Measurements from ENCODE around the gene GPRC5A.

Gene GPRC5A

DNA sequence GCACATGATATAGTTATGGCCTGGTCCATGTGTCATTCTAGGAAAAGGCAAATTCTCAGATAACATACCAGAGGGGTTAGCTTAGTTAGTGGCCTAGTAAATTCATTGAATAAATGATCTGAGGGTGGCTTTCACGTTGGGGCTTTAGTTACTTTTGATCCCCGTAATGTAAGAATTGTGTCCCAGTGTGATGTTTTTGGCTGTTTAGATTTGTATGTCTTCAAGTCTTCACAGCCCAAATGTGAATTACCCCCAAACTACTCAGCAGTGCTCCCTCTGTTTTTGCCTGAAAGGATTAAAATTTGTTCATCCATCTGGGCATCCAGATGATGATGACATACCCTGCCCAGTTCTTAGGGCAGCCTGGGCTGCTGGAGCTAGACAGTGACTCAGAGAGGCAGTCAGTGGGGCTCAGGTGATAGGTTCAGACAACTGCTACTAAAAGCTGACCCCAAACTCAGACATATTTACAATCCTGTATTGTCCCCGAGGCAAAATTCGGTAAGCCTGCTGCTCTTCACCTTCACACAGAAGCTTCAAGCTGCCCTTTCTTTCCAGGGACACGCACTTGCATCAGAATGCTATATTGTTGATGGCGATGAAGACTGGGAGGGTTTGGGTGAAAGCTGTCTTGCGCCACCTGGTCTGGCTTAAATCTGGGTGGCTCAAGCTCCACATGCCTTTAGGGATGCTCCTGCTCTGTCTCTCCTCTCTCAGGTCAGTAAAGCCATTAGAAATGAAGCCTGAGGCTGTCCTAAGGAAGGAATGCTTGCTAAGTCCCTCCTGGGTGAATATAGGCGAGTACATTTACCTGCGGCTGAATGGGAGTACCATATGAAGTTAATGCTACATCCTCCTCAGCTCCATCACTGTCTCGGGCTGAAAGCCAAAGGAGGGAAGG is 50.3 kb downstream of the GPRC5A start:
- no peak for DNase-seq
- TF ChIP-seq, protein P1, sequence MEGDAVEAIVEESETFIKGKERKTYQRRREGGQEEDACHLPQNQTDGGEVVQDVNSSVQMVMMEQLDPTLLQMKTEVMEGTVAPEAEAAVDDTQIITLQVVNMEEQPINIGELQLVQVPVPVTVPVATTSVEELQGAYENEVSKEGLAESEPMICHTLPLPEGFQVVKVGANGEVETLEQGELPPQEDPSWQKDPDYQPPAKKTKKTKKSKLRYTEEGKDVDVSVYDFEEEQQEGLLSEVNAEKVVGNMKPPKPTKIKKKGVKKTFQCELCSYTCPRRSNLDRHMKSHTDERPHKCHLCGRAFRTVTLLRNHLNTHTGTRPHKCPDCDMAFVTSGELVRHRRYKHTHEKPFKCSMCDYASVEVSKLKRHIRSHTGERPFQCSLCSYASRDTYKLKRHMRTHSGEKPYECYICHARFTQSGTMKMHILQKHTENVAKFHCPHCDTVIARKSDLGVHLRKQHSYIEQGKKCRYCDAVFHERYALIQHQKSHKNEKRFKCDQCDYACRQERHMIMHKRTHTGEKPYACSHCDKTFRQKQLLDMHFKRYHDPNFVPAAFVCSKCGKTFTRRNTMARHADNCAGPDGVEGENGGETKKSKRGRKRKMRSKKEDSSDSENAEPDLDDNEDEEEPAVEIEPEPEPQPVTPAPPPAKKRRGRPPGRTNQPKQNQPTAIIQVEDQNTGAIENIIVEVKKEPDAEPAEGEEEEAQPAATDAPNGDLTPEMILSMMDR (IDR thresholded peaks at IDR 0.05; ENCODE audit: low read depth, low read length, missing control alignments): no peak
- Histone ChIP-seq H3K27me3 (replicated peaks) (no peaks in the 10 kb centered on the region), H3K4me3 (ENCODE audit: low read depth, low read length) (no peak overlapping the region), H3K36me3 (replicated peaks) (no peaks in the 10 kb centered on the region), H3K27ac (no peak overlapping the region)
- in situ Hi-C loops (cut with HindIII; ENCODE audit: low pct_ligation_motif_present, low sequenced_read_pairs): no loop called here

DNA sequence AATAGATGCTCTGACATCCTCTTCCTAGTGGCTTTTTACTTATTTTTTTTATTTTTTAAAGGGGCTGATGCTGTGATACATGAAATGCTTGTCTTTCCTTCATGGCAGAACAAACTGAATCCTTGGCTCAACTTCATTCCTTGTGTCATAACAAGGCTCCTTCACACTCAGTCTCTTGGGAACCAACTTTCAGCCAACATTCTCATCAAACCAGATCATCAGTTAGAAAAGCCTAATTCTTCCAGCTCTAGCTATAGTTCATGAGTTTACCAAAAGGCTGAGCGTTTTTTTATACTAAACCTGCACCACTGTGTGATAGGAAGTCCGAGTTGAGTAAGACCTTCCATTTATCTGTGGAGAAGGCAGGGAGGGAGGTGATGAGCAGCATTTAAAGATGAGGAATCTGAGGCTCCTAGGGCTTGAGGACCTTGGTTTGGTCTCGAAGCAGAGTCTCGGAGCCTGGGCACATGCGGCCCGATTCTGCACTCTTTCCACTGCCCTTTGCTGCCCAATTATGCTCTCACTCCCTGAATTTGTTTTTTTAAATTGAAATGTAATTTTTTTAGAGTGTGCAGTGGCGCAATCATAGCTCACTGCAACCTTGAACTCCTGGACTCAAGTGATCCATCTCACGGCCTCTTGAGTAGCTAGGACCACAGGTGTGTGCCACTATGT is 52.4 kb downstream of the GPRC5A start:
- TF ChIP-seq, protein P1 (IDR thresholded peaks at IDR 0.05; ENCODE audit: low read depth, low read length, missing control alignments): no peak
- Histone ChIP-seq H3K4me3 (ENCODE audit: low read depth, low read length) (no peak overlapping the region), H3K36me3 (replicated peaks) (no peaks in the 10 kb centered on the region), H3K27me3 (replicated peaks) (no peaks in the 10 kb centered on the region), H3K27ac (no peak overlapping the region)
- no peak for DNase-seq
- in situ Hi-C loops (cut with HindIII; ENCODE audit: low pct_ligation_motif_present, low sequenced_read_pairs): no loop called here

DNA sequence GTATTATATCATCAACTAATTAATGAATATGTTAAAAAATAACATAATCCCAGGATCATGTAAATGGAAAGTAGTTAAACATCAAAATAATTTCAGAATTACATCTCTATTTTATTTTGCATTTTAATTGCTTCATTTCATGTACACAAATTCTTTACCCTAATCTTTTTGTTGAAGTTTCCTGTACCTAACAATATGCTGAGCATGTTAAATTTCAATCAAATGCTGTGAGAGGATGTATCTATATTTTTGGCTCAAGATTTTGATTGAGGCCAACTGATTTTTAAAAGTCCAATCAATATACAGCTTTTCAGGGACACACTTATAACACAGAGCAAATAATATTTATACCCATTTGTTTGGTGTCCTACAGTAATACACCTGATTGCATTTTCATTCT is 54.2 kb downstream of the GPRC5A start:
- TF ChIP-seq, protein P1 (IDR thresholded peaks at IDR 0.05; ENCODE audit: low read depth, low read length, missing control alignments): no peak
- Histone ChIP-seq H3K36me3 (replicated peaks) (no peaks in the 10 kb centered on the region), H3K27ac (no peak overlapping the region), H3K4me3 (ENCODE audit: low read depth, low read length) (no peak overlapping the region), H3K27me3 (replicated peaks) (no peaks in the 10 kb centered on the region)
- DNase-seq: no peak
- in situ Hi-C loops (cut with HindIII; ENCODE audit: low pct_ligation_motif_present, low sequenced_read_pairs): no loop called here

DNA sequence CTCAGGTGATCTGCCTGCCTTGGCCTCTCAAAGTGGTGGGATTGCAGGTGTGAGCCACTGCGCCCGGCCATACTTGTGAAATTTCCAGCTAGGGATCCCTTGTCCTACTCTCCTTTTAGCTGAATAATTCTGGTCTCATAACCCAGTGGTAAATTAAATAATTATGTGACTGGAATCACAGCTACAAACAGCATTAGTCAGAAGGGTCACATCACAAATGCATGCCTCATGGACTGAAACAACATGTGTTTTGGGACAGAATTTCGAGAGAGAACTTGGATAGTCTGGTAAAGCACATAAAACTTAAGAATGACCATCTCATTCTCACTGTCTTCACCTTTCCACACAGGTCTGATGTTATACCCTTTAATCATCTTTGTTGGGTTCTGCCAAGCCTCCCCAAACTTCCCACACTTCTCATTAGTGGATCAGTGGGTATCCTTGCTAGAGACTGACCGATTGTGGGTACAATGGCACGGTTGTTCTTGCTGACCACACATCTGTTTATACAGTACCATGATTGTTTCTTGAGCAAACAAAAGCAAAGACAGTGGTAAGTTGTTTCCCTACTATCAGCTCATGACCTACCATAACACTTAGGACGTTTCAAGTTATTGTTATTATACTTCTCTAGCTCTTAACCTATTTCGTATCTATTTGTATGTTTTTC is 55.5 kb downstream of the GPRC5A start:
- no peak overlapping the region for H3K27ac ChIP-seq
- H3K36me3 ChIP-seq (replicated peaks): no peaks in the 10 kb centered on the region
- H3K4me3 ChIP-seq (ENCODE audit: low read depth, low read length): no peak overlapping the region
- DNase-seq: no peak
- H3K27me3 ChIP-seq (replicated peaks): no peaks in the 10 kb centered on the region
- in situ Hi-C loops (cut with HindIII; ENCODE audit: low pct_ligation_motif_present, low sequenced_read_pairs): no loop called here
- TF ChIP-seq, protein P1 (IDR thresholded peaks at IDR 0.05; ENCODE audit: low read depth, low read length, missing control alignments): no peak

DNA sequence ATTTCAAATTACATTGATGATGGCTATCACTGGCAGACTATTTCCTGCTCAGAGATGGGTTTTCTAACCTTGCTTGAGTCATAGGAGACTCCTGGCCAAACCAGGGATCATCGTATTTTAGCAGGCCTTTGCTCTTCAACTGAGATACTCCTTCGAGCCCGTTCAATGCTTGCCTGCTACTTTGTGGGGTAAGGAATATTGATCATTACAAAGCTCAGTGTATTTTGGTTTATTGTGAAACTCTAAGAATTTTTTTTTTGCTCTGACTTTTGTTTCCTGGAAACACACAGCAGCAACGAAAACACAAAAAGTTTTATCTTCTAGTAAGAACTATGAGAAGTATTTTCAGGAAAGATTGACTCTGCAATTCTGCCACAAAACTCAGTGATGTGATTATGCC is 56.5 kb downstream of the GPRC5A start:
- TF ChIP-seq, protein P1 (IDR thresholded peaks at IDR 0.05; ENCODE audit: low read depth, low read length, missing control alignments): no peak
- in situ Hi-C loops (cut with HindIII; ENCODE audit: low pct_ligation_motif_present, low sequenced_read_pairs): no loop called here
- H3K36me3 ChIP-seq (replicated peaks): no peaks in the 10 kb centered on the region
- H3K4me3 ChIP-seq (ENCODE audit: low read depth, low read length): no peak overlapping the region
- H3K27ac ChIP-seq: no peak overlapping the region
- no peaks in the 10 kb centered on the region for H3K27me3 ChIP-seq (replicated peaks)
- no peak for DNase-seq
